Body of pancreas (tissue), 4 donors: ENCODE measurements around the gene EPN2.

Source experiments
- CTCF ChIP-seq, 7 experiments: fragments of 450-650 bp in 4 of 7; fragments of 200-600 bp in 3 of 7; sonication (generic) in 3 of 7; IDR thresholded peaks; one replicate each; pipeline ENCODE4 v1.5.1; 2016 to 2019; ENCODE audit warnings: antibody characterized with exemption in 7 of 7
- POLR2A ChIP-seq, 3 donors: fragments of 450-650 bp; IDR thresholded peaks; one replicate each; pipeline ENCODE4 v1.6.1; 2016; ENCODE audit warnings: antibody characterized with exemption in 3 of 3, mild to moderate bottlenecking in 2 of 3

- TF ChIP-seq CTCF (IDR thresholded peaks at IDR 0.05), result no peak
- TF ChIP-seq POLR2A (IDR thresholded peaks at IDR 0.05), result no peak
Observed at GRCh38 chr17:19305256-19305655, 68.1 kb downstream of the EPN2 start.
